Ascending aorta (tissue), 2 donors: ENCODE data around the gene NDUFA8. TPM values are rescaled to one million over a fixed set of nuclear protein-coding genes. Genes with fewer than 3 reads are reported as not detected.

Experiments
- DNase-seq, 2 donors: peaks; one replicate each; pipeline ENCODE4 v3.0.0-alpha.2; 2019; ENCODE audit warnings: low spot score in 2 of 2
- H3K27ac ChIP-seq, 2 donors: fragments of 200-600 bp; sonication (generic); one replicate each; pipeline ENCODE4 v1.5.1; 2016 to 2017; ENCODE audit warnings: mild to moderate bottlenecking in 1 of 2
- H3K27me3 ChIP-seq: fragments of 200-600 bp; sonication (generic); one replicate; pipeline ENCODE4 v1.5.1; 2017
- H3K36me3 ChIP-seq, 2 donors: fragments of 200-600 bp; sonication (generic); one replicate each; pipeline ENCODE4 v1.5.1; 2016
- H3K4me1 ChIP-seq, 2 donors: fragments of 200-600 bp; sonication (generic); one replicate each; pipeline ENCODE4 v1.5.1; 2016 to 2017; ENCODE audit warnings: mild to moderate bottlenecking in 1 of 2
- H3K4me3 ChIP-seq, 2 donors: fragments of 200-600 bp; sonication (generic); one replicate each; pipeline ENCODE4 v1.5.1; 2016 to 2017; ENCODE audit warnings: mild to moderate bottlenecking in 1 of 2
- H3K9me3 ChIP-seq, 2 donors: fragments of 200-600 bp; sonication (generic); one replicate each; pipeline ENCODE4 v1.5.1; 2016
- intact Hi-C: fragments of 100-400 bp; cut with DNase I; formaldehyde crosslinking; loops from one replicate; pipeline ENCODE4 v1.15.1; 2023
- total RNA-seq: library from RNA; depleted of rRNA; stranded (reverse); fragments of >200 nt; gene quantifications from one replicate; pipeline ENCODE4 v1.1.0, GENCODE V29; 2016
- TF ChIP-seq, protein P1 (sequence below), 3 experiments: fragments of 200-600 bp in 2 of 3; fragments of 450-650 bp in 1 of 3; sonication (generic) in 2 of 3; IDR thresholded peaks; one replicate each; pipeline ENCODE4 v1.5.1; 2016 to 2019; ENCODE audit warnings: antibody characterized with exemption in 3 of 3, mild to moderate bottlenecking in 1 of 3, moderate library complexity in 1 of 3

Gene NDUFA8
- total RNA-seq, 1 donor from 2014 or later, result 21.4 TPM

DNA sequence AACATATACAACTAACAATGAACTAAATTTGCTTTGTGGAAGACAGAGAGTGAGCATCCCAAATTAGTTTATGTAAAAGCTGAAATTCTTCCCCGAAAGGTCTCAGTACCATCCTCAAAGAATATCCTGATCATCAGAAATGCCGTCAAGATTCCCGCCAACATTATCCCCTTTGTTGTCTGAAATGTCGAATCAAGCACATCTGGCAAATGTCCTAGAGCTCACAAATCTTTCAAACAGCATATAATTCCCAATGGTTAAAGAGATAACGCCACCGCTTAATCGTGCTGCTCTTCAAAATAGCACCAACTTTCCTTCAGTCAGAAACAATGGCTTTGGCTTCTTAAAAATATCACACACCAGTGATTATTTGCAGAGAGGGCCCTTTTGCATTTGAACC lies 23.9 kb upstream of the NDUFA8 start:
- DNase-seq, result no peak

DNA sequence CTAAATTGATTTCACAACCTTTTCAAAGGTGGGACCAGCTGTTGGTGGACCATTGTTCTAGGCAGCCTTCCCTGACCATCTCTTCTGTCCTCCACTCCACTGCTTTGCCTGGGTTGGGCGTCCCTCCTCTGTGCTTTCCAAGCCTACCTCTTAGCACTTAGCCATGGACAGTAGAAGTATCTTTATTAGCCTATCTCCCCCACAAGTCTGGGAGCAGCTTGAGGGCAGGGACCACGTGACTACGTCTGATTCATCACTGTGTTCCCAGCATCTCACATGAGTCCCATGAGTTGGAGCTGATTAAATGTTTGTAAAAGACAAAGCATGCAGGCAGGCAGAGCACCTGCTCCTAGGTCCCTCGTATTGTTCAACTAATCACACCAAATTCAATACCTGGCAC lies 21.1 kb upstream of the NDUFA8 start:
- no peaks in the 10 kb centered on the region for H3K36me3 ChIP-seq
- TF ChIP-seq, protein P1, sequence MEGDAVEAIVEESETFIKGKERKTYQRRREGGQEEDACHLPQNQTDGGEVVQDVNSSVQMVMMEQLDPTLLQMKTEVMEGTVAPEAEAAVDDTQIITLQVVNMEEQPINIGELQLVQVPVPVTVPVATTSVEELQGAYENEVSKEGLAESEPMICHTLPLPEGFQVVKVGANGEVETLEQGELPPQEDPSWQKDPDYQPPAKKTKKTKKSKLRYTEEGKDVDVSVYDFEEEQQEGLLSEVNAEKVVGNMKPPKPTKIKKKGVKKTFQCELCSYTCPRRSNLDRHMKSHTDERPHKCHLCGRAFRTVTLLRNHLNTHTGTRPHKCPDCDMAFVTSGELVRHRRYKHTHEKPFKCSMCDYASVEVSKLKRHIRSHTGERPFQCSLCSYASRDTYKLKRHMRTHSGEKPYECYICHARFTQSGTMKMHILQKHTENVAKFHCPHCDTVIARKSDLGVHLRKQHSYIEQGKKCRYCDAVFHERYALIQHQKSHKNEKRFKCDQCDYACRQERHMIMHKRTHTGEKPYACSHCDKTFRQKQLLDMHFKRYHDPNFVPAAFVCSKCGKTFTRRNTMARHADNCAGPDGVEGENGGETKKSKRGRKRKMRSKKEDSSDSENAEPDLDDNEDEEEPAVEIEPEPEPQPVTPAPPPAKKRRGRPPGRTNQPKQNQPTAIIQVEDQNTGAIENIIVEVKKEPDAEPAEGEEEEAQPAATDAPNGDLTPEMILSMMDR (IDR thresholded peaks at IDR 0.05), result no peak
- no peak for DNase-seq

More for the DNA sequence above, 23.9 kb upstream of the NDUFA8 start:
- no peaks in the 10 kb centered on the region for H3K4me1 ChIP-seq
- H3K4me3 ChIP-seq, result no peak overlapping the region
- no peaks in the 10 kb centered on the region for H3K36me3 ChIP-seq
- intact Hi-C loops, result no loop called here
- TF ChIP-seq, protein P1 (IDR thresholded peaks at IDR 0.05), result no peak
- H3K27me3 ChIP-seq, result no peaks in the 10 kb centered on the region
- H3K27ac ChIP-seq, result no peak overlapping the region
- no peaks in the 10 kb centered on the region for H3K9me3 ChIP-seq

DNA sequence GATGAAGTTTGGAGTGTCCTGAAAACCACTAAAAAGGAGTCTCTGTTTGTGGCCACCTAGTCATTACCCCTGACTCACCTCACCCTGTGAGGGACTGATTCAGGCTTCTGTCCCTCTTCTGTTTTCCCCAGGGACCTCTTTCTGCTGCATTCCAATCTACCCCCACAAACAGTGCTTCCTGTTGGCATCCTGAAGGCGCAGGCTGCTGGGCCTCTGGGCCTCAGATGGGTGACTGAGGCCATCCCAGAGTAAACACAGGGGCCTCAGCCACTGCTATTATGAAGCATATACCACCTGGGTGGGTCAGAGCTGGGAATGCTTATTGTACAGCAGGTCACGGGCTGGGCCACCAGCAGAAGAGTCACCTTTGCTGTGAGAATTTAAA lies 20.1 kb upstream of the NDUFA8 start:
- no peaks in the 10 kb centered on the region for H3K27me3 ChIP-seq
- H3K36me3 ChIP-seq, result no peaks in the 10 kb centered on the region

More for the DNA sequence above, 21.1 kb upstream of the NDUFA8 start:
- Histone ChIP-seq H3K4me3 (no peak overlapping the region), H3K4me1 (no peaks in the 10 kb centered on the region), H3K27me3 (no peaks in the 10 kb centered on the region), H3K27ac (no peak overlapping the region), H3K9me3 (no peaks in the 10 kb centered on the region)
- intact Hi-C loops, result no loop called here

DNA sequence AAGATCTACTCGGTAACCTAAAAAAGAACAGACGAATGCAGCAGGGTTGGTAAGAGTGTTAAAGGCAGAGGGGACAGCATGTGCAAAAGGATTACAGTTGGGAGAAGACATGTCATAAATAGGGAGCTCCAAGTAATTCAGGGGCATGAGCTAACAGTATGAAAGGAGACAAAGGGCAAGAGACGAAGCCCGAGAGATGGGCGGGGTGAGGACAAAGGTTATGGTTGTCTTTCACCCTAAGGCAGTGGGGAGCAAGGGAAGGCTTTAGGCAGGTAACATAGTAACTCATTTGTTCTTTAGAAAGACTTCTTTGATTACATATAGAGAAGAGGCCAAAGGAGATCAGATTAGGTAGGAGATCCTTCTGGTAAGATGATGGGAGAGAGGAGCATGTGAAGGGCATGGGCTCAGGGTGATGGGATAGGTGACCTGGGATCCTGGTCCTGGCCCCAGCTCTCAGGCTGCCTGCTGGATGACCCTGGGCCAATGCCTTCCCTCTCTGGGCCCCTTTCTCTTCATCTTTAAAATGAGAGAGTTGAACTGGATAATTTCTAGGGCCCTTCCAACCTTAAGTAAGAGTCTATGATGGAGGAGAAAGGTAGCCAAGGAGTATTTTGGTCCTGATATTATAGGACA lies 19.6 kb upstream of the NDUFA8 start:
- TF ChIP-seq, protein P1 (IDR thresholded peaks at IDR 0.05), result no peak
- no peaks in the 10 kb centered on the region for H3K36me3 ChIP-seq

More for the DNA sequence above, 20.1 kb upstream of the NDUFA8 start:
- TF ChIP-seq, protein P1 (IDR thresholded peaks at IDR 0.05), result no peak
- Histone ChIP-seq H3K4me1 (no peaks in the 10 kb centered on the region), H3K27ac (no peak overlapping the region), H3K9me3 (no peaks in the 10 kb centered on the region), H3K4me3 (no peak overlapping the region)
- intact Hi-C loops, result no loop called here
- DNase-seq, result no peak

DNA sequence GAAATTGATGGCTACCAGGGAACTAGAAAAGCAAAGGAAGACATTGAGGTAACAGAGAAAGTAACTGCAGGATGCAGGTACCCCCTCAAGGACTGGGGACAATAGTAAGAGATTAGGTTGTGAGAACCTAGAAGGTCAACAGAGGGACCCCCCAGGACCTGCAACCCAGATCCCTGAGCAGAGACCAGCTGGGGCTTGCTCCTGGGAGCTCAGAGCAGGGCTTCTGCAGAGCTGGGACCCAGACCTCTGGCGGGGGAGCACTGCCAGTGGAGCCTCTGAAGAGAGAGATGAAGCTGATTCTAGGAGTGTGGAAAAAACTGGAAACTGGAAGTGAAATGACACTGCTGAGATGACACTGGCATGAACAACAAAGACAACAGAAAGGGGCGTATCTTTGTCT lies 17.3 kb upstream of the NDUFA8 start:
- intact Hi-C loops, result no loop called here
- no peak overlapping the region for H3K27ac ChIP-seq
- H3K4me3 ChIP-seq, result no peak overlapping the region
- no peaks in the 10 kb centered on the region for H3K4me1 ChIP-seq
- no peaks in the 10 kb centered on the region for H3K9me3 ChIP-seq
- TF ChIP-seq, protein P1 (IDR thresholded peaks at IDR 0.05), result no peak
- no peaks in the 10 kb centered on the region for H3K27me3 ChIP-seq
- no peaks in the 10 kb centered on the region for H3K36me3 ChIP-seq
- DNase-seq, result no peak

More for the DNA sequence above, 19.6 kb upstream of the NDUFA8 start:
- Histone ChIP-seq H3K9me3 (no peaks in the 10 kb centered on the region), H3K27me3 (no peaks in the 10 kb centered on the region), H3K4me3 (no peak overlapping the region), H3K4me1 (no peaks in the 10 kb centered on the region), H3K27ac (no peak overlapping the region)
- no peak for DNase-seq
- intact Hi-C loops, result no loop called here

DNA sequence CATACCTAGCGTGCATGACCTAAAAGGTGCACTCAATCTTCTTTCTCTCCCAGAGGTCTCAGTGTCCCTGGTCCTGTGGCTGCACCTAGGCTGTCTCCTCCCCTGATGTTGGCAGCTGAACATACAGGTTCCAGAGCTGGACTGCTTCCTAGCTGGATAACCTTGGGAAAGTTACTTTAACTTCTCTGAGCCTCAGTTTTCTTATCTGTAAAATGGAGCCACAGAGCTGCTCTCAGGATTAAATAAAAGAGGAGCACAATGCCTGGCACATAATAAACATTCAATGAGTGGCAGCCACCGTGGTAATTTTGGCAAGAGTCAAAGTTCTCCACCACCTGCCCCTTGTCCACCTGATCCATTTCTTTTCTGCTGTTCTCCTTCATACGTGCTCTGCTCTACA lies 14.1 kb upstream of the NDUFA8 start:
- Histone ChIP-seq H3K4me3 (no peak overlapping the region), H3K4me1 (no peaks in the 10 kb centered on the region), H3K36me3 (no peaks in the 10 kb centered on the region), H3K27me3 (no peaks in the 10 kb centered on the region), H3K9me3 (no peaks in the 10 kb centered on the region), H3K27ac (no peak overlapping the region)
- intact Hi-C loops, result no loop called here
- TF ChIP-seq, protein P1 (IDR thresholded peaks at IDR 0.05), result no peak
- no peak for DNase-seq
